ENCODE results near the gene MYL6.

Gene MYL6

GRCh38 chr12:56190695-56191155, 32.6 kb downstream of the MYL6 start:
- DNase-seq = no peak

- no peak for DNase-seq
Observed at GRCh38 chr12:56192582-56192981, 34.4 kb downstream of the MYL6 start.

GRCh38 chr12:56193025-56193578, 34.9 kb downstream of the MYL6 start:
- DNase-seq = peak; percentile 88

- DNase-seq = peak; percentile 91
Observed at GRCh38 chr12:56196818-56197550, 38.8 kb downstream of the MYL6 start.

- no peak for DNase-seq
Observed at GRCh38 chr12:56197921-56198635, 39.9 kb downstream of the MYL6 start.

DNA sequence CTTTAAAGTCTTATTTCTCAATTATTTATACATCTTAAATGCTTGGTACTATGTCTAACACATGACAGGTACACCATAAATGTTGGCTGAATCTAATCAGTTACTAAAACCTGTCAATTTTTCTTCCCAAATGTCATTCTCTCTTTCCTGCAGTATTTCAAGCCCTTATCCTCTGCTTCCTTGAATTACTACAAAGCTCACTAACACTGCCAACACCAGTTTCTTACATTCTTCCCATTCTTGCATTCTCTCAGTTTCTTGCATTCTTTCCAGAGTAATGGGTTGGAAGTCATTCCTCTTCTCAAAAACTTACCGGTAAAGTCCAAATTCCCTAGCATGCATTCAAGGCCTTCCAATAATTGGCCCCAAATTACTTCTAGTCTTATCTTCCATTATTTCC, 40.7 kb downstream of the MYL6 start:
- DNase-seq = peak; percentile 30

GRCh38 chr12:56202366-56202765, 44.2 kb downstream of the MYL6 start:
- DNase-seq = no peak

- DNase-seq = no peak
Observed at GRCh38 chr12:56202838-56203237, 44.7 kb downstream of the MYL6 start.

- DNase-seq = no peak
Observed at GRCh38 chr12:56204275-56204674, 46.1 kb downstream of the MYL6 start.

GRCh38 chr12:56205445-56205844, 47.3 kb downstream of the MYL6 start:
- DNase-seq = no peak

GRCh38 chr12:56206452-56207166, 48.5 kb downstream of the MYL6 start:
- peak; percentile 54 for DNase-seq

DNA sequence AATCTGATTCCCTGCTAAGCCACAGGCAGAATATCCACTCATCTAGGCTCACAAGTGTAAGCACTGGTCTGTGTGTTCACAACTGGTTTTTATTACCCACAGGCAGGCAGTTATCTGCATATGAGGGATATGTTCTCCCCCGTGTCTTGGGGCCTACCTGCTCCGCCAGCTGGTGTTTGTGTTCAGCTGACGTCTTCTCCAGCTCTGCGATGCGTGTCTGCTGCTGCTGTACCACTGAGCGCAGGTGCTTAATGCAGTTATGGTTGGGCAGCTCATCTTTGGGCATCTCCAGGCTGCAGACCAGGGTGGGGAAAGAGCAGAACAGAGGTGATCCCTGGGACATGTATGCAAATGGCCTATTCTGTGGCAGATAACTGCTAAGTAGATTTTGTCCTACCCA, 49.8 kb downstream of the MYL6 start:
- no peak for DNase-seq
